Left lung (tissue), 10 donors: ENCODE results near the gene ADGRE3. TPM values are rescaled to one million over a fixed set of nuclear protein-coding genes. Genes with fewer than 3 reads are reported as not detected.

Experiments used
- ATAC-seq: fragments of 200-7000 bp; cut with Tn5 transposase; one replicate; pipeline ENCODE4 v1.9.1; 2020; ENCODE audit warnings: moderate library complexity
- DNase-seq, 4 donors: peaks; one replicate each; pipeline ENCODE4 v3.0.0-alpha.2; 2013 to 2020
- H3K27ac ChIP-seq, 2 donors: fragments of 200-600 bp; sonication (generic) in 1 of 2; one replicate each; pipeline versions ENCODE4 v1.5.0 to v1.8.0; 2020 to 2021
- H3K27me3 ChIP-seq, 2 donors: fragments of 200-600 bp; sonication (generic) in 1 of 2; one replicate each; pipeline versions ENCODE4 v1.5.0 to v1.8.0; 2020 to 2021
- H3K36me3 ChIP-seq, 2 donors: fragments of 200-600 bp; sonication (generic) in 1 of 2; one replicate each; pipeline versions ENCODE4 v1.5.0 to v1.8.0; 2020 to 2021
- H3K4me1 ChIP-seq, 2 donors: fragments of 200-600 bp; one replicate each; pipeline ENCODE4 v1.8.0; 2021
- H3K4me3 ChIP-seq, 2 donors: fragments of 200-600 bp; sonication (generic) in 1 of 2; one replicate each; pipeline versions ENCODE4 v1.5.0 to v1.8.0; 2020 to 2021; ENCODE audit warnings: mild to moderate bottlenecking in 1 of 2
- H3K9me3 ChIP-seq, 2 donors: fragments of 200-600 bp; sonication (generic) in 1 of 2; one replicate each; pipeline versions ENCODE4 v1.5.0 to v1.8.0; 2020 to 2021
- intact Hi-C, 2 donors: fragments of 100-400 bp; cut with DNase I; formaldehyde crosslinking; loops; one replicate each; pipeline versions ENCODE4 v1.11.2 to v1.14.2; 2022
- polyA plus RNA-seq, 6 donors: library from polyadenylated mRNA; unstranded; fragments of 120-200 nt; gene quantifications; one replicate each; pipeline ENCODE4 v1.2.1, GENCODE V29; 2013; ENCODE audit not compliant: insufficient read length in 6 of 6
- total RNA-seq, 2 donors: library from RNA; stranded (reverse); fragmentation: NEBNext Ultra II Directional; extraction: Animal tissue kit (Norgen Biotek cat#: 25700); gene quantifications; one replicate each; pipeline ENCODE4 v1.2.1, GENCODE V29; 2021
- TF ChIP-seq, protein P1 (sequence below), 2 donors: fragments of 200-600 bp; sonication (generic) in 1 of 2; IDR thresholded peaks; one replicate each; pipeline versions ENCODE4 v1.5.0 to v1.8.0; 2021; ENCODE audit warnings: antibody characterized with exemption in 2 of 2
- donor health status: DM: no; HTN: yes; CAD: no.
- donor health status: DM: no; HTN: no; CAD: no.

The ADGRE3 gene
- total and polyA plus RNA-seq, 8 donors = 0.13 to 0.84 (median 0.20) TPM; not detected in 2

DNA sequence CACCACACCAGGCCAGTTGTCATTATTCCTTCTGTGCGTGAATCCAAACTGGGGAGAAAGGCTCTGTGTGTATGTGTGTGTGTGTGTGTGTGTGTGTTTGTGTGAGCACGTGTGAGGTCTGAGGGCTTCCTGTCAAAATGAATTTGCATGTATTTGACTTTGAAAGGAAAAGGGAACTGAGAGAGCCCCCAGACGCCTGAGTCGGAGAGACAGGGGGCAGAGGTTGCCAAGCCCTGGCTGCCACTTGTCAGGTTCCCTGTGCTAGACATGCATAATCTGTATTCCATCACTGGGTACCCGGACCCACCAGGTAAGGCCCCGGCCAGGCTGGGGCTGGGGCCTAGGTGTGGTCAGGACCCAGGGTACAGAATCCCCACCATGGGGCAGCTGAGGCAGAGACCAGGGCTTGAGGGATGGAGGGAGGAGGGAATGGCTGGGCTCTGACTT, 91.7 kb downstream of the ADGRE3 start, which contains the start of gene CLEC17A:
CLEC17A (plus strand) TSS at position 191 of the 447 bp plus-strand sequence; CDS start at position 268, 77 bp downstream.
- ATAC-seq = no peak
- TF ChIP-seq, protein P1, sequence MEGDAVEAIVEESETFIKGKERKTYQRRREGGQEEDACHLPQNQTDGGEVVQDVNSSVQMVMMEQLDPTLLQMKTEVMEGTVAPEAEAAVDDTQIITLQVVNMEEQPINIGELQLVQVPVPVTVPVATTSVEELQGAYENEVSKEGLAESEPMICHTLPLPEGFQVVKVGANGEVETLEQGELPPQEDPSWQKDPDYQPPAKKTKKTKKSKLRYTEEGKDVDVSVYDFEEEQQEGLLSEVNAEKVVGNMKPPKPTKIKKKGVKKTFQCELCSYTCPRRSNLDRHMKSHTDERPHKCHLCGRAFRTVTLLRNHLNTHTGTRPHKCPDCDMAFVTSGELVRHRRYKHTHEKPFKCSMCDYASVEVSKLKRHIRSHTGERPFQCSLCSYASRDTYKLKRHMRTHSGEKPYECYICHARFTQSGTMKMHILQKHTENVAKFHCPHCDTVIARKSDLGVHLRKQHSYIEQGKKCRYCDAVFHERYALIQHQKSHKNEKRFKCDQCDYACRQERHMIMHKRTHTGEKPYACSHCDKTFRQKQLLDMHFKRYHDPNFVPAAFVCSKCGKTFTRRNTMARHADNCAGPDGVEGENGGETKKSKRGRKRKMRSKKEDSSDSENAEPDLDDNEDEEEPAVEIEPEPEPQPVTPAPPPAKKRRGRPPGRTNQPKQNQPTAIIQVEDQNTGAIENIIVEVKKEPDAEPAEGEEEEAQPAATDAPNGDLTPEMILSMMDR (IDR thresholded peaks at IDR 0.05) = no peak
- H3K4me3 ChIP-seq = no peak within 1 kb of the TSS
- H3K27me3 ChIP-seq = no peaks in the 10 kb centered on the region
- no peaks in the 10 kb centered on the region for H3K36me3 ChIP-seq
- H3K27ac ChIP-seq = no peak within 1 kb of the TSS
- DNase-seq = no peak
- no peaks in the 10 kb centered on the region for H3K4me1 ChIP-seq
- no peaks in the 10 kb centered on the region for H3K9me3 ChIP-seq
- intact Hi-C loops = no loop called here

DNA sequence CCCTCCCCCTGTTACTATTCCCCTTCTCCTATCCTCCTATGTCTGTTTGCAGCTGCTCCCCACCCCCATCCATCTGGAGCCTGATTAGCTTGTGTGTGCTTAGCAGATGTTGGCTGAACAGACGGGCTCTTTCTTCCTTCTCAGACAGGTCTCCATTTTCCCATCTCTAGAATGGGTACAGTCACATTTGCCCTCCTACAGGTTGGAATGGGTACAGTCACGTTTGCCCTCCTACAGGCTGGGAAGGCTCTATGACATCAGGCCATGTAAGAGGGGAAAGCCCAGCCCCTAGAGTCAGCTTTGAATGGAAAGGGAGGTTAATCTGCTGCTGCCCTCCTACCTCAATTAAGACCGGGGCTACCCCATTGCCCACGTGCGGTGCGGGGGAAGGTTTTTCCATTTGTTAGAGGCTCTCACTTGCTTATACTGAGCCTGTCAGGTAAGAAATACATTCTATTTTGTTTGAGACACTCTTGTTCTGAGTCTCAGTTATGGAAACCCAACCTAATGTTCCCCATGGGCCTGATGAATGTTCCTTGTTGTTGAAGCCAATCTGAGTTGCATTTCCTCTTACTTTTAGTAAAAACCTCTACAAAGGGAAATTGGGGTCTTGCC, 93.9 kb downstream of the ADGRE3 start:
- intact Hi-C loops = no loop called here

DNA sequence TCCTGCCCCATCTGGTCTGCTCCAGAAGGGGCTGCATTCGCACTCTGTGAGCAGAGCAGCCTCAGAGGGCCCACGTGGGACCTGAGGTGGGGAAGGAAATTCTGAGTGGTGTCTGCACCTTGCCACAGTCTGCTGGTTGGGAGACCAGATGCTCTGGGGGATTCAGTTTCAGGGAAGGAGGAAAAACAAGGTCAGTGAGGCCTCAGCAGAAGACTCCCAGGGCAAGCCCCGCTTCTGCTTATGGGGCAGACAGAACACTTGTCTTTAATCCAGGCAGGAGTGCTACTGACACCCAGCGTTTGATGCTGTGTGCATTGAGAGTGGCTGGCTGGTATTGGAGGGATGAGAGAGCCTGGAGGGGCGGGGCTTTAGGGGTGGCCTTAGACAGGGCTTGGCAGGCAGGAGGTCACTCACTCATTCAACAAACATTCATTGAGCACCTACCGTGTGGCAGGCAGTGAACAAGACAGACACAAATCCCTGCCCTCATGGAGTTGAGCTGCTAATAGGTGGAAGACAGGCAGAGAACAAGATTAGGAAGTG, 96.7 kb downstream of the ADGRE3 start:
- Histone ChIP-seq H3K36me3 (no peaks in the 10 kb centered on the region), H3K27me3 (no peaks in the 10 kb centered on the region), H3K4me3 (no peak overlapping the region), H3K9me3 (no peaks in the 10 kb centered on the region), H3K27ac (no peak overlapping the region), H3K4me1 (peaks cover 6 to 10% of the 10 kb centered on the region in 2 donors)
- DNase-seq (peak in 1 of 4 donors; percentile 25), ATAC-seq (no peak)
- intact Hi-C loops = loop anchor here in 1 of 2 donors (10.0 kb wide), 1 partner anchor 117 kb away; the partner anchor contains the start of gene ZNF333
- TF ChIP-seq, protein P1 (IDR thresholded peaks at IDR 0.05) = no peak

More for the DNA sequence above, 93.9 kb downstream of the ADGRE3 start:
- no peak overlapping the region for H3K4me3 ChIP-seq
- no peaks in the 10 kb centered on the region for H3K9me3 ChIP-seq
- H3K27ac ChIP-seq = no peak overlapping the region
- no peak for ATAC-seq
- H3K4me1 ChIP-seq = no peaks in the 10 kb centered on the region
- DNase-seq = peak in 1 of 4 donors; percentile 8
- H3K36me3 ChIP-seq = no peaks in the 10 kb centered on the region
- no peaks in the 10 kb centered on the region for H3K27me3 ChIP-seq
- TF ChIP-seq, protein P1 (IDR thresholded peaks at IDR 0.05) = no peak

DNA sequence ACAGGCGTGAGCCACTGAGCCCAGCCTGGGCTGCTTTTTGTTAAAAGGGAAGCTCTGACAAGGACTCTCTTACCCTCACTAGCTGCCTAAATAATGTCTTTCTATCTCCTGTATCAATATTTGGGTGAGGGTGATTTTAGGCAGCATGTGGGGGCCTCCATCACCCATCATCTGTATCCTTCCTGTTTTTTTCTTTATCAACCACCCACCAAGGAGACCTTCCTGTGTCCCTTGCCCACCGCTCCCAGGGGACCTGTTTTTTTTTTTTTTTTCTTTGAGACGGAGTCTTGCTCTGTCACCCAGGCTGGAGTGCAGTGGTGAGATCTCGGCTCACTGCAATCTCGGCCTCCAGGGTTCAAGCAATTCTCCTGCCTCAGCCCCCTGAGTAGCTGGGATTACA, 97.4 kb downstream of the ADGRE3 start:
- Histone ChIP-seq H3K4me3 (no peak overlapping the region), H3K27ac (no peak overlapping the region), H3K27me3 (no peaks in the 10 kb centered on the region), H3K4me1 (peaks cover 6 to 13% of the 10 kb centered on the region in 2 donors), H3K9me3 (no peaks in the 10 kb centered on the region), H3K36me3 (no peaks in the 10 kb centered on the region)
- ATAC-seq = no peak
- TF ChIP-seq, protein P1 (IDR thresholded peaks at IDR 0.05) = no peak
- peak in 1 of 4 donors; percentile 8 for DNase-seq
- intact Hi-C loops = loop anchor here in 1 of 2 donors (10.0 kb wide), 1 partner anchor 118 kb away; the partner anchor contains the start of gene ZNF333

DNA sequence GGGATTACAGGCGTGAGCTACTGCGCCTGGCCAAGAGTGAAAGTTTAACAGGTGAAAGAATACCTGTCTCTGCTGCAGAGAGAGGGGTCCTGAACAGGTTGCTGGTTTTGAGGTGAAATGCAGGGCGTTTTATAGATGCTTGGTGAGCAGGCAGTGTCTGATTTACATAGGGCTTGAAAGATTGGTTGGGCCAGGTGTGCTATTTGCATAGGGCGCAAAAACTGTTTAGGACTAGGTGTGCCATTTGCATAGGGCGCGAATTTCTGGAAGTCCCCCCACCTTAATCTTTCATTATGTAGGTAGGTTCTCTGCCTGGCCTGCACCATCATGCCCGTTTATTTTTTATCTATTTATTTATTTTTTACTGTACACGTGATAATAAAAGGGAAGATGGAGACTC, 98.3 kb downstream of the ADGRE3 start:
- peak in 1 of 4 donors; percentile 0 for DNase-seq
- H3K27me3 ChIP-seq = no peaks in the 10 kb centered on the region
- peaks cover 6 to 18% of the 10 kb centered on the region in 2 donors for H3K4me1 ChIP-seq
- ATAC-seq = no peak
- intact Hi-C loops = loop anchor here in 1 of 2 donors (10.0 kb wide), 1 partner anchor 118 kb away; the partner anchor contains the start of gene ZNF333
- H3K27ac ChIP-seq = no peak overlapping the region
- no peaks in the 10 kb centered on the region for H3K9me3 ChIP-seq
- no peaks in the 10 kb centered on the region for H3K36me3 ChIP-seq
- TF ChIP-seq, protein P1 (IDR thresholded peaks at IDR 0.05) = no peak
- no peak overlapping the region for H3K4me3 ChIP-seq
